GM12878 (cell line): ENCODE results near the gene SMOC1. TPM values are rescaled to one million over a fixed set of nuclear protein-coding genes. Genes with fewer than 3 reads are reported as not detected.

Experiments
- ATAC-seq: fragments of 200-7000 bp; cut with Tn5 transposase; 3 replicates; pipeline ENCODE4 v1.9.1; 2020; ENCODE audit warnings: mild to moderate bottlenecking, moderate library complexity
- BruUV-seq: library from RNA; stranded (reverse); fragments of 400-500 nt; replicated peaks from 2 replicates; lab custom pipeline; 2021; lab: Mats Ljungman, UMichigan
- CTCF ChIA-PET: fragments of 300-600 bp; sonication (Branson Sonifier 250); formaldehyde crosslinking; extraction: SDS; loops from one replicate; lab custom pipeline; 2021; ENCODE audit warnings: inconsistent platforms; lab: Yijun Ruan, JAX
- POLR2A ChIA-PET: fragments of 350-600 bp; formaldehyde crosslinking; extraction: SDS; loops from one replicate; lab custom pipeline; 2021; ENCODE audit warnings: inconsistent platforms; lab: Charles Lee
- RAD21 ChIA-PET: fragments of 300-600 bp; sonication (Branson Sonifier 250); formaldehyde crosslinking; loops from one replicate; lab custom pipeline; 2023; ENCODE audit warnings: antibody characterized with exemption; ENCODE audit not compliant: unreplicated experiment; lab: Charles Lee
- SMC1A ChIA-PET: fragments of 300-600 bp; sonication (Branson Sonifier 250); formaldehyde crosslinking; loops from one replicate; lab custom pipeline; 2023; ENCODE audit not compliant: unreplicated experiment, uncharacterized antibody; lab: Charles Lee
- DNase-seq: peaks from one replicate; pipeline ENCODE4 v3.0.0-alpha.2; 2011; ENCODE audit warnings: low read depth, low spot score
- FAIRE-seq: peaks from 3 replicates; lab custom pipeline; 2011; peaks lifted over from hg19 to GRCh38; lab: Jason Lieb, UNC
- H2AFZ ChIP-seq: 2 replicates; pipeline ENCODE4 v1.6.0; 2011; ENCODE audit warnings: low read depth, low read length, control low read depth; ENCODE audit not compliant: control insufficient read depth
- H3K27ac ChIP-seq: 2 replicates; pipeline ENCODE4 v1.5.1; 2011; ENCODE audit warnings: control low read depth; ENCODE audit not compliant: control insufficient read depth, insufficient read depth
- H3K27me3 ChIP-seq, 2 experiments: replicated peaks in 1 of 2; 2 replicates each; pipeline versions ENCODE4 v1.6.0 to v1.6.1; 2011; ENCODE audit warnings: low read length in 1 of 2; ENCODE audit not compliant: control insufficient read depth in 2 of 2, insufficient read depth in 2 of 2
- H3K36me3 ChIP-seq, 2 experiments: 2 replicates each; pipeline ENCODE4 v1.5.1; 2011; ENCODE audit warnings: low read length in 1 of 2; ENCODE audit not compliant: control insufficient read depth in 2 of 2, insufficient read depth in 2 of 2
- H3K4me1 ChIP-seq: 2 replicates; pipeline ENCODE4 v1.6.1; 2011; ENCODE audit warnings: mild to moderate bottlenecking, low read length, moderate library complexity, mixed read lengths; ENCODE audit not compliant: control insufficient read depth, insufficient read depth
- H3K4me2 ChIP-seq: 2 replicates; pipeline ENCODE4 v1.6.0; 2011; ENCODE audit warnings: control low read depth; ENCODE audit not compliant: control insufficient read depth, insufficient read depth
- H3K4me3 ChIP-seq: fragments of 200-600 bp; sonication (generic); 2 replicates; pipeline ENCODE4 v1.5.1; 2016
- H3K79me2 ChIP-seq: 2 replicates; pipeline ENCODE4 v1.6.0; 2011; ENCODE audit warnings: low read length; ENCODE audit not compliant: control insufficient read depth, insufficient read depth
- H3K9ac ChIP-seq: 2 replicates; pipeline ENCODE4 v1.8.0; 2011; ENCODE audit warnings: low read length, control low read depth, mixed read lengths; ENCODE audit not compliant: control insufficient read depth, insufficient read depth
- H3K9me3 ChIP-seq: replicated peaks from 3 replicates; pipeline ENCODE4 v1.5.1; 2011; ENCODE audit warnings: mild to moderate bottlenecking, low read length; ENCODE audit not compliant: control insufficient read depth, insufficient read depth
- H4K20me1 ChIP-seq: 2 replicates; pipeline ENCODE4 v1.6.0; 2011; ENCODE audit not compliant: control insufficient read depth, insufficient read depth
- ATF7 ChIP-seq: fragments of 450-650 bp; IDR thresholded peaks from 2 replicates; pipeline ENCODE4 v1.6.1; 2016; ENCODE audit warnings: low read depth, mild to moderate bottlenecking
- EED ChIP-seq: sonication (generic); IDR thresholded peaks from 2 replicates; pipeline ENCODE4 v1.6.1; 2016; ENCODE audit warnings: antibody characterized with exemption, low read depth
- JUNB ChIP-seq: IDR thresholded peaks from 2 replicates; pipeline ENCODE4 v1.6.1; 2016; ENCODE audit warnings: antibody characterized with exemption, mild to moderate bottlenecking
- NBN ChIP-seq: fragments of 450-650 bp; IDR thresholded peaks from 2 replicates; pipeline ENCODE4 v1.6.1; 2016
- NRF1 ChIP-seq: conservative IDR thresholded peaks from 2 replicates; pipeline ENCODE4 v1.6.1; 2011; ENCODE audit warnings: mild to moderate bottlenecking, low read depth, low read length, improper control_type of control experiment
- RCOR1 ChIP-seq: conservative IDR thresholded peaks from 2 replicates; pipeline ENCODE4 v1.6.1; 2012; ENCODE audit warnings: low read depth, low read length, improper control_type of control experiment
- RFX5 ChIP-seq: IDR thresholded peaks from 2 replicates; pipeline ENCODE4 v1.6.1; 2011; ENCODE audit warnings: low read depth, low read length, improper control_type of control experiment
- TCF12 ChIP-seq: IDR thresholded peaks from 2 replicates; pipeline ENCODE4 v1.6.1; 2011; ENCODE audit warnings: low read depth, mild to moderate bottlenecking, low read length
- WGBS: methylation state at CpG from one replicate; pipeline ENCODE4 v1.1.6; 2016; ENCODE audit warnings: low lambda C conversion rate; ENCODE audit not compliant: insufficient replicate concordance, insufficient coverage; ENCODE audit errors: missing lambda C conversion rate; 5-methylcytosine and 5-hydroxymethylcytosine counted together
- in situ Hi-C: fragments of 300-500 bp; cut with MboI; formaldehyde crosslinking; loops from 9 replicates; pipeline ENCODE4 v1.14.3; 2018; ENCODE audit warnings: mixed read lengths
- intact Hi-C: fragments of 100-400 bp; cut with micrococcal nuclease; formaldehyde crosslinking; loops from one replicate; pipeline ENCODE4 v1.14.2; 2022; ENCODE audit not compliant: unreplicated experiment
- polyA plus RNA-seq, 11 experiments: library from polyadenylated mRNA; depleted of rRNA in 4 of 11; unstranded in 6 of 11; stranded (reverse) in 5 of 11; fragments of >200 nt; fragmentation: Nextera tagmentation in 4 of 11; fragmentation: Illumina TruSeq in 1 of 11; extraction: Ambion mirVana in 4 of 11; extraction: Trizol in 1 of 11; gene quantifications; 1 replicate in 1 of 11; 2 replicates in 10 of 11; pipeline versions ENCODE4 v1.2.1 to v1.2.3, GENCODE V29; 2011 to 2016; ENCODE audit warnings: inconsistent platforms in 2 of 11, missing spikeins in 2 of 11, low read depth in 1 of 11
- total RNA-seq, 4 experiments: library from RNA; depleted of rRNA in 3 of 4; stranded (reverse); fragments of >200 nt in 3 of 4; fragmentation: Illumina TruSeq in 1 of 4; extraction: Trizol in 1 of 4; gene quantifications; 2 replicates each; pipeline versions ENCODE4 v1.2.1 to v1.2.3, GENCODE V29; 2013 to 2021
- TF ChIP-seq, protein P1 (sequence below): fragments of 450-650 bp; IDR thresholded peaks from 2 replicates; pipeline ENCODE4 v1.6.1; 2017; ENCODE audit warnings: antibody characterized with exemption, mild to moderate bottlenecking, moderate library complexity
- TF ChIP-seq, protein P2 (sequence below): fragments of 450-650 bp; formaldehyde crosslinking; IDR thresholded peaks from 2 replicates; pipeline ENCODE4 v1.4.0; 2020; ENCODE audit warnings: mild to moderate bottlenecking, moderate library complexity
- TF ChIP-seq, protein P3 (sequence below): fragments of 450-650 bp; IDR thresholded peaks from 2 replicates; pipeline ENCODE4 v1.6.1; 2016; ENCODE audit warnings: mild to moderate bottlenecking
- TF ChIP-seq, protein P4 (sequence below): IDR thresholded peaks from 2 replicates; pipeline ENCODE4 v1.6.1; 2011; ENCODE audit warnings: mild to moderate bottlenecking, low read depth, low read length, moderate library complexity; ENCODE audit not compliant: insufficient replicate concordance
- TF ChIP-seq, protein P5 (sequence below): fragments of 450-650 bp; IDR thresholded peaks from 2 replicates; pipeline ENCODE4 v1.6.1; 2017; ENCODE audit warnings: low read depth, mild to moderate bottlenecking, moderate library complexity

SMOC1 gene
- total and polyA plus RNA-seq, 10 of the 15 experiments (the other 5 are each of a cell fraction or from before 2014, with no cell fraction given), result 0.03 to 0.26 (median 0.14) TPM; not detected in 7

DNA sequence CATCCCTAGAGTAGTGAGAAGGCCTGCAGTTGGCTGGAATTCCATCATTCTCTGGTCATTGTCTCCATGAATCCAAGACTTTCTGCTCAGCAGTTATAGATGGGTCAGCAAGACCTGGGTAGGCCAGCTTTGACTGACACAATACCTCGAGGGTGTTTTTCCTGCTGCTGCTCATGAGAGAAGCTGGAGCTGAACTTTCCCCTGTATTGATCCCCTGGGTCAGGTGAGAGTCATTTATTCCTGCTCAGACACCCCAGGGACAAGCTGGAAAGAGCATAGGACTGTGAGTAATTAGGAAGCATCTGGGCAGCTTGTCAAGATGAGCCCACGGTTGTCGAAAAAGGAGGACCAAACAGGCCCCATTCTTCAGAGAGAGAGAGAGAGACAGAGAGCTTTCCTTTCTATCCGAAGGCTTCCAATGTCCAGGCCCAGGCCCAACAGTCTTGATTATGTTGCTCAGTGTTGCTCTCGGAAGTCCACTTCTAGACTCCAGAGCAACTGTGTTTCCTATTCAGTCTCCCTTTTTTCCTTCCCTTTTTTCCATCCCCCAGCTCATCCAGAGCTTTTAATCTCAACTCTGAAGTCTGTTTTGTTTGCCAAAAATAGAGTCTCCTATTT is 178.4 kb downstream of the SMOC1 start:
- Histone ChIP-seq H3K27me3 (peaks cover 0 to 3% of the 10 kb centered on the region in 2 experiments; a peak in 2 of 4 replicates), H3K9ac (no peak overlapping the region), H2AFZ (no peak overlapping the region), H3K4me2 (no peak overlapping the region), H3K27ac (no peak overlapping the region), H3K9me3 (no peaks in the 10 kb centered on the region), H3K4me1 (no peaks in the 10 kb centered on the region), H3K4me3 (no peak overlapping the region), H3K36me3 (no peaks in the 10 kb centered on the region), H3K79me2 (no peaks in the 10 kb centered on the region), H4K20me1 (no peaks in the 10 kb centered on the region)
- ChIA-PET SMC1A (no interaction called here), POLR2A (no interaction called here), CTCF (interaction anchor here (0.9 to 1.6 kb wide), 2 partner anchors 16 to 30 kb away, joined by 3 to 4 read pairs; no protein-coding TSS in a partner anchor), RAD21 (no interaction called here)
- WGBS, result 22% methylated on average over 4 of the region's 5 CpGs
- DNase-seq (no peak), FAIRE-seq (no peak), ATAC-seq (no peak)
- intact Hi-C loops, result no loop called here
- no peak for TF ChIP-seq EED
- no peak for TF ChIP-seq RCOR1
- TF ChIP-seq TCF12, result no peak
- TF ChIP-seq, protein P1, sequence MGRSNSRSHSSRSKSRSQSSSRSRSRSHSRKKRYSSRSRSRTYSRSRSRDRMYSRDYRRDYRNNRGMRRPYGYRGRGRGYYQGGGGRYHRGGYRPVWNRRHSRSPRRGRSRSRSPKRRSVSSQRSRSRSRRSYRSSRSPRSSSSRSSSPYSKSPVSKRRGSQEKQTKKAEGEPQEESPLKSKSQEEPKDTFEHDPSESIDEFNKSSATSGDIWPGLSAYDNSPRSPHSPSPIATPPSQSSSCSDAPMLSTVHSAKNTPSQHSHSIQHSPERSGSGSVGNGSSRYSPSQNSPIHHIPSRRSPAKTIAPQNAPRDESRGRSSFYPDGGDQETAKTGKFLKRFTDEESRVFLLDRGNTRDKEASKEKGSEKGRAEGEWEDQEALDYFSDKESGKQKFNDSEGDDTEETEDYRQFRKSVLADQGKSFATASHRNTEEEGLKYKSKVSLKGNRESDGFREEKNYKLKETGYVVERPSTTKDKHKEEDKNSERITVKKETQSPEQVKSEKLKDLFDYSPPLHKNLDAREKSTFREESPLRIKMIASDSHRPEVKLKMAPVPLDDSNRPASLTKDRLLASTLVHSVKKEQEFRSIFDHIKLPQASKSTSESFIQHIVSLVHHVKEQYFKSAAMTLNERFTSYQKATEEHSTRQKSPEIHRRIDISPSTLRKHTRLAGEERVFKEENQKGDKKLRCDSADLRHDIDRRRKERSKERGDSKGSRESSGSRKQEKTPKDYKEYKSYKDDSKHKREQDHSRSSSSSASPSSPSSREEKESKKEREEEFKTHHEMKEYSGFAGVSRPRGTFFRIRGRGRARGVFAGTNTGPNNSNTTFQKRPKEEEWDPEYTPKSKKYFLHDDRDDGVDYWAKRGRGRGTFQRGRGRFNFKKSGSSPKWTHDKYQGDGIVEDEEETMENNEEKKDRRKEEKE, result no peak
- TF ChIP-seq, protein P2, sequence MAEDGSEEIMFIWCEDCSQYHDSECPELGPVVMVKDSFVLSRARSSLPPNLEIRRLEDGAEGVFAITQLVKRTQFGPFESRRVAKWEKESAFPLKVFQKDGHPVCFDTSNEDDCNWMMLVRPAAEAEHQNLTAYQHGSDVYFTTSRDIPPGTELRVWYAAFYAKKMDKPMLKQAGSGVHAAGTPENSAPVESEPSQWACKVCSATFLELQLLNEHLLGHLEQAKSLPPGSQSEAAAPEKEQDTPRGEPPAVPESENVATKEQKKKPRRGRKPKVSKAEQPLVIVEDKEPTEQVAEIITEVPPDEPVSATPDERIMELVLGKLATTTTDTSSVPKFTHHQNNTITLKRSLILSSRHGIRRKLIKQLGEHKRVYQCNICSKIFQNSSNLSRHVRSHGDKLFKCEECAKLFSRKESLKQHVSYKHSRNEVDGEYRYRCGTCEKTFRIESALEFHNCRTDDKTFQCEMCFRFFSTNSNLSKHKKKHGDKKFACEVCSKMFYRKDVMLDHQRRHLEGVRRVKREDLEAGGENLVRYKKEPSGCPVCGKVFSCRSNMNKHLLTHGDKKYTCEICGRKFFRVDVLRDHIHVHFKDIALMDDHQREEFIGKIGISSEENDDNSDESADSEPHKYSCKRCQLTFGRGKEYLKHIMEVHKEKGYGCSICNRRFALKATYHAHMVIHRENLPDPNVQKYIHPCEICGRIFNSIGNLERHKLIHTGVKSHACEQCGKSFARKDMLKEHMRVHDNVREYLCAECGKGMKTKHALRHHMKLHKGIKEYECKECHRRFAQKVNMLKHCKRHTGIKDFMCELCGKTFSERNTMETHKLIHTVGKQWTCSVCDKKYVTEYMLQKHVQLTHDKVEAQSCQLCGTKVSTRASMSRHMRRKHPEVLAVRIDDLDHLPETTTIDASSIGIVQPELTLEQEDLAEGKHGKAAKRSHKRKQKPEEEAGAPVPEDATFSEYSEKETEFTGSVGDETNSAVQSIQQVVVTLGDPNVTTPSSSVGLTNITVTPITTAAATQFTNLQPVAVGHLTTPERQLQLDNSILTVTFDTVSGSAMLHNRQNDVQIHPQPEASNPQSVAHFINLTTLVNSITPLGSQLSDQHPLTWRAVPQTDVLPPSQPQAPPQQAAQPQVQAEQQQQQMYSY (CRISPR knock-in tag), result no peak
- TF ChIP-seq, protein P3, sequence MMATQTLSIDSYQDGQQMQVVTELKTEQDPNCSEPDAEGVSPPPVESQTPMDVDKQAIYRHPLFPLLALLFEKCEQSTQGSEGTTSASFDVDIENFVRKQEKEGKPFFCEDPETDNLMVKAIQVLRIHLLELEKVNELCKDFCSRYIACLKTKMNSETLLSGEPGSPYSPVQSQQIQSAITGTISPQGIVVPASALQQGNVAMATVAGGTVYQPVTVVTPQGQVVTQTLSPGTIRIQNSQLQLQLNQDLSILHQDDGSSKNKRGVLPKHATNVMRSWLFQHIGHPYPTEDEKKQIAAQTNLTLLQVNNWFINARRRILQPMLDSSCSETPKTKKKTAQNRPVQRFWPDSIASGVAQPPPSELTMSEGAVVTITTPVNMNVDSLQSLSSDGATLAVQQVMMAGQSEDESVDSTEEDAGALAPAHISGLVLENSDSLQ, result no peak
- no peak for TF ChIP-seq NBN
- TF ChIP-seq, protein P4, sequence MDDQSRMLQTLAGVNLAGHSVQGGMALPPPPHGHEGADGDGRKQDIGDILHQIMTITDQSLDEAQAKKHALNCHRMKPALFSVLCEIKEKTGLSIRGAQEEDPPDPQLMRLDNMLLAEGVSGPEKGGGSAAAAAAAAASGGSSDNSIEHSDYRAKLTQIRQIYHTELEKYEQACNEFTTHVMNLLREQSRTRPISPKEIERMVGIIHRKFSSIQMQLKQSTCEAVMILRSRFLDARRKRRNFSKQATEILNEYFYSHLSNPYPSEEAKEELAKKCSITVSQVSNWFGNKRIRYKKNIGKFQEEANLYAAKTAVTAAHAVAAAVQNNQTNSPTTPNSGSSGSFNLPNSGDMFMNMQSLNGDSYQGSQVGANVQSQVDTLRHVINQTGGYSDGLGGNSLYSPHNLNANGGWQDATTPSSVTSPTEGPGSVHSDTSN, result no peak
- no peak for TF ChIP-seq RFX5
- no peak for TF ChIP-seq NRF1
- TF ChIP-seq, protein P5, sequence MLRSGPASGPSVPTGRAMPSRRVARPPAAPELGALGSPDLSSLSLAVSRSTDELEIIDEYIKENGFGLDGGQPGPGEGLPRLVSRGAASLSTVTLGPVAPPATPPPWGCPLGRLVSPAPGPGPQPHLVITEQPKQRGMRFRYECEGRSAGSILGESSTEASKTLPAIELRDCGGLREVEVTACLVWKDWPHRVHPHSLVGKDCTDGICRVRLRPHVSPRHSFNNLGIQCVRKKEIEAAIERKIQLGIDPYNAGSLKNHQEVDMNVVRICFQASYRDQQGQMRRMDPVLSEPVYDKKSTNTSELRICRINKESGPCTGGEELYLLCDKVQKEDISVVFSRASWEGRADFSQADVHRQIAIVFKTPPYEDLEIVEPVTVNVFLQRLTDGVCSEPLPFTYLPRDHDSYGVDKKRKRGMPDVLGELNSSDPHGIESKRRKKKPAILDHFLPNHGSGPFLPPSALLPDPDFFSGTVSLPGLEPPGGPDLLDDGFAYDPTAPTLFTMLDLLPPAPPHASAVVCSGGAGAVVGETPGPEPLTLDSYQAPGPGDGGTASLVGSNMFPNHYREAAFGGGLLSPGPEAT, result no peak
- no peak for TF ChIP-seq ATF7
- TF ChIP-seq JUNB, result no peak
- BruUV-seq, result no TSS peak
- in situ Hi-C loops, result no loop called here
